ENCODE measurements around the gene RNH1. TPM values are rescaled to one million over a fixed set of nuclear protein-coding genes. Genes with fewer than 3 reads are reported as not detected.

The RNH1 gene
- total and polyA plus RNA-seq, 10 of the 15 experiments (the other 5 are each of a cell fraction or from before 2014, with no cell fraction given): 2.3 to 162 (median 72.1) TPM

GRCh38 chr11:553083-553987, 46.3 kb upstream of the RNH1 start (continued):
- TF ChIP-seq ATF7 (IDR thresholded peaks at IDR 0.05; ENCODE audit: low read depth): no peak
- no peak for TF ChIP-seq NR2C1 (IDR thresholded peaks at IDR 0.05)
- TF ChIP-seq, protein P1, sequence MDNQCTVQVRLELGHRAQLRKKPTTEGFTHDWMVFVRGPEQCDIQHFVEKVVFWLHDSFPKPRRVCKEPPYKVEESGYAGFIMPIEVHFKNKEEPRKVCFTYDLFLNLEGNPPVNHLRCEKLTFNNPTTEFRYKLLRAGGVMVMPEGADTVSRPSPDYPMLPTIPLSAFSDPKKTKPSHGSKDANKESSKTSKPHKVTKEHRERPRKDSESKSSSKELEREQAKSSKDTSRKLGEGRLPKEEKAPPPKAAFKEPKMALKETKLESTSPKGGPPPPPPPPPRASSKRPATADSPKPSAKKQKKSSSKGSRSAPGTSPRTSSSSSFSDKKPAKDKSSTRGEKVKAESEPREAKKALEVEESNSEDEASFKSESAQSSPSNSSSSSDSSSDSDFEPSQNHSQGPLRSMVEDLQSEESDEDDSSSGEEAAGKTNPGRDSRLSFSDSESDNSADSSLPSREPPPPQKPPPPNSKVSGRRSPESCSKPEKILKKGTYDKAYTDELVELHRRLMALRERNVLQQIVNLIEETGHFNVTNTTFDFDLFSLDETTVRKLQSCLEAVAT (IDR thresholded peaks at IDR 0.05): no peak
- no peak for TF ChIP-seq MTA3 (IDR thresholded peaks at IDR 0.05; ENCODE audit: borderline replicate concordance, low read length)

DNA sequence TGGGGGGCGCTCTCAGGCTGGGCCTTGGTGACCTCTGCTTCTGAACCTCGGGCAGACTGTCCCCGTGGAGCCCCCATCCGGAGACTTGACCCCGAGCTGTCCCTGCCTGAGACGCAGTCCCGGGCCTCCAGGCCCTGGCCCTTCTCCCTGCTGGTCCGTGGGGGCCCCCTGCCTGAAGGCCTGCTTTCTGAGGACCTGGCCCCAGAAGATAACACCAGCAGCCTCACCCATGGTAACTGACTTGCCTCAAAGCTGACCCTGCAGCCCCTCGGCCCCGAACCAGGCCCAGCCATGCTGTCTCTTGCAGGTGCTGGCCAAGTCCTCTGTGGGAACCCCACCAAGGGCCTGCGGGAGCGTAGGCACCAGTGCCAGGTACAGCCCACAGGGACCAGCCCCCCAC, 44.6 kb upstream of the RNH1 start:
- in situ Hi-C loops (cut with MboI) (no loop called here), intact Hi-C loops (cut with micrococcal nuclease; ENCODE audit: unreplicated experiment) (no loop called here)
- ChIA-PET SMC1A (ENCODE audit: uncharacterized antibody, unreplicated experiment) (no interaction called here), CTCF (no interaction called here), POLR2A (no interaction called here), RAD21 (ENCODE audit: unreplicated experiment) (interaction anchor here (1.0 kb wide), 1 partner anchor 174 kb away, joined by 6 read pairs; no protein-coding TSS in a partner anchor)
- no peaks in the 10 kb centered on the region for H3K9me3 ChIP-seq (replicated peaks; ENCODE audit: control insufficient read depth, insufficient read depth, low read length)
- no TSS peak for BruUV-seq (replicated peaks)
- H3K36me3 ChIP-seq (ENCODE audit: control insufficient read depth in 2 of 2, insufficient read depth in 2 of 2, low read length in 1 of 2): no peaks in the 10 kb centered on the region
- no peaks in the 10 kb centered on the region for H4K20me1 ChIP-seq (ENCODE audit: control insufficient read depth, insufficient read depth)
- H3K27ac ChIP-seq (ENCODE audit: control insufficient read depth, insufficient read depth): no peak overlapping the region
- H3K4me3 ChIP-seq: no peak overlapping the region
- no peaks in the 10 kb centered on the region for H3K4me1 ChIP-seq (ENCODE audit: control insufficient read depth, insufficient read depth, low read length)
- ATAC-seq: no peak
- H3K4me2 ChIP-seq (ENCODE audit: control insufficient read depth, insufficient read depth): no peak overlapping the region
- WGBS (ENCODE audit: insufficient coverage, insufficient replicate concordance, low lambda C conversion rate, missing lambda C conversion rate): 77% methylated on average over 12 of the region's 12 CpGs
- H3K27me3 ChIP-seq (replicated peaks in 1 of 2; ENCODE audit: control insufficient read depth in 2 of 2, insufficient read depth in 2 of 2, low read length in 1 of 2): no peaks in the 10 kb centered on the region; a peak in 1 of 4 replicates
- FAIRE-seq: no peak
- DNase-seq (ENCODE audit: low read depth, low spot score): no peak
- no peak overlapping the region for H3K9ac ChIP-seq (ENCODE audit: control insufficient read depth, insufficient read depth, low read length)
- no peaks in the 10 kb centered on the region for H3K79me2 ChIP-seq (ENCODE audit: control insufficient read depth, insufficient read depth, low read length)
- H2AFZ ChIP-seq (ENCODE audit: control insufficient read depth, low read depth, low read length): no peak overlapping the region
- TF ChIP-seq ZSCAN29 (IDR thresholded peaks at IDR 0.05) (no peak), BCL11A (IDR thresholded peaks at IDR 0.05; ENCODE audit: low read depth, low read length) (no peak), NRF1 (conservative IDR thresholded peaks at IDR 0.05; ENCODE audit: low read depth, low read length) (no peak), REST (IDR thresholded peaks at IDR 0.05; ENCODE audit: low read depth, low read length) (no peak), IRF5 (IDR thresholded peaks at IDR 0.05; ENCODE audit: borderline replicate concordance) (no peak), IRF3 (IDR thresholded peaks at IDR 0.05) (no peak), BHLHE40 (IDR thresholded peaks at IDR 0.05; ENCODE audit: borderline replicate concordance in 1 of 2, low read depth in 2 of 2, low read length in 1 of 2) (no peak)
